Activated B cell treated with CpG ODN at 0.5 μM for 24 hours (primary cell): ENCODE data around the gene MAML2. TPM values are rescaled to one million over a fixed set of nuclear protein-coding genes. Genes with fewer than 3 reads are reported as not detected.

ENCODE experiments used
- ATAC-seq: fragments of 200-7000 bp; cut with Tn5 transposase; one replicate; pipeline ENCODE4 v1.10.0; 2021; ENCODE audit warnings: low read depth, mild to moderate bottlenecking, moderate library complexity
- CTCF ChIA-PET: fragments of 350-600 bp; sonication (Branson Sonifier 250); formaldehyde crosslinking; loops from one replicate; lab custom pipeline; 2021; ENCODE audit warnings: antibody characterized with exemption; lab: Charles Lee
- POLR2A ChIA-PET: fragments of 350-600 bp; sonication (Branson Sonifier 250); formaldehyde crosslinking; loops from one replicate; lab custom pipeline; 2021; ENCODE audit warnings: antibody characterized with exemption; lab: Charles Lee
- DNase-seq: peaks from one replicate; pipeline ENCODE4 v3.0.0; 2022
- H3K27ac Mint-ChIP-seq: one replicate; pipeline ENCODE4 v1.8.0; 2020; ENCODE audit warnings: mixed read lengths
- H3K27me3 Mint-ChIP-seq: one replicate; pipeline ENCODE4 v1.8.0; 2021; ENCODE audit warnings: mixed read lengths
- H3K36me3 Mint-ChIP-seq: one replicate; pipeline ENCODE4 v1.8.0; 2021; ENCODE audit warnings: low read depth, mixed read lengths
- H3K4me1 Mint-ChIP-seq: one replicate; pipeline ENCODE4 v1.8.0; 2021; ENCODE audit warnings: mixed read lengths
- H3K4me3 Mint-ChIP-seq: one replicate; pipeline ENCODE4 v1.8.0; 2020; ENCODE audit warnings: mild to moderate bottlenecking, mixed read lengths
- H3K9me3 Mint-ChIP-seq: one replicate; pipeline ENCODE4 v1.8.0; 2020; ENCODE audit warnings: mixed read lengths
- intact Hi-C: fragments of 100-400 bp; cut with micrococcal nuclease; formaldehyde crosslinking; loops from one replicate; pipeline ENCODE4 v1.15.1; 2024
- total RNA-seq: library from RNA; stranded (reverse); gene quantifications from 2 replicates; pipeline ENCODE4 v1.2.3, GENCODE V29; 2022
- TF ChIP-seq, protein P1 (sequence below): fragments of 200-600 bp; IDR thresholded peaks from one replicate; pipeline ENCODE4 v1.8.0; 2022; ENCODE audit warnings: antibody characterized with exemption, mild to moderate bottlenecking

Gene MAML2
- total RNA-seq, 1 donor from 2014 or later, result 24.8 TPM

DNA sequence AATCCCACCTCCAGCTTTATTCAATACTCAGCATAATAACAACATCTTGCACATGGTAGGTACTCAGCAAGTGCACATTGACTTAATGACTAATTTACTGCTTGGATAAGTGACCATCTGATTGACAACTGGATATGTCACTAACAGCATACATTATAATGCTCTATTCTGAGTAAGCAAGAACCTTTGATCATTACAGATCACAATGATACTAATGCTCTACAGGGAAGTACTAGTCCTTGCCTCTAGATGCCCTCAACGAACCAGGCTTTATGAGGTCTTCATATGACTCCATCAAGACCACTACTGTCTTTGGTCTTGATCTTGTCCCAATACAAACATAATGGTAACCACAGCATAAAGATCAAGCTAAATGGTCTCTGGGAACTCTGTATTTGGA, 251.5 kb downstream of the MAML2 start:
- DNase-seq (no peak), ATAC-seq (peak; percentile 77)
- intact Hi-C loops, result loop anchor here (1.0 to 5.0 kb wide), 3 partner anchors 41 to 303 kb away; partner anchors contain the start of gene MAML2
- TF ChIP-seq, protein P1, sequence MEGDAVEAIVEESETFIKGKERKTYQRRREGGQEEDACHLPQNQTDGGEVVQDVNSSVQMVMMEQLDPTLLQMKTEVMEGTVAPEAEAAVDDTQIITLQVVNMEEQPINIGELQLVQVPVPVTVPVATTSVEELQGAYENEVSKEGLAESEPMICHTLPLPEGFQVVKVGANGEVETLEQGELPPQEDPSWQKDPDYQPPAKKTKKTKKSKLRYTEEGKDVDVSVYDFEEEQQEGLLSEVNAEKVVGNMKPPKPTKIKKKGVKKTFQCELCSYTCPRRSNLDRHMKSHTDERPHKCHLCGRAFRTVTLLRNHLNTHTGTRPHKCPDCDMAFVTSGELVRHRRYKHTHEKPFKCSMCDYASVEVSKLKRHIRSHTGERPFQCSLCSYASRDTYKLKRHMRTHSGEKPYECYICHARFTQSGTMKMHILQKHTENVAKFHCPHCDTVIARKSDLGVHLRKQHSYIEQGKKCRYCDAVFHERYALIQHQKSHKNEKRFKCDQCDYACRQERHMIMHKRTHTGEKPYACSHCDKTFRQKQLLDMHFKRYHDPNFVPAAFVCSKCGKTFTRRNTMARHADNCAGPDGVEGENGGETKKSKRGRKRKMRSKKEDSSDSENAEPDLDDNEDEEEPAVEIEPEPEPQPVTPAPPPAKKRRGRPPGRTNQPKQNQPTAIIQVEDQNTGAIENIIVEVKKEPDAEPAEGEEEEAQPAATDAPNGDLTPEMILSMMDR, result no peak
- H3K27ac Mint-ChIP-seq, result no peak overlapping the region
- H3K4me1 Mint-ChIP-seq, result peaks cover 3% of the 10 kb centered on the region
- ChIA-PET POLR2A (no interaction called here), CTCF (interaction anchor here (0.8 to 5.7 kb wide), 8 partner anchors 36 to 305 kb away, joined by 3 to 58 read pairs (median 3); partner anchors contain the start of gene MAML2)
- no peaks in the 10 kb centered on the region for H3K27me3 Mint-ChIP-seq
- peaks cover 42% of the 10 kb centered on the region for H3K36me3 Mint-ChIP-seq
- H3K4me3 Mint-ChIP-seq, result no peak overlapping the region
- H3K9me3 Mint-ChIP-seq, result no peaks in the 10 kb centered on the region

DNA sequence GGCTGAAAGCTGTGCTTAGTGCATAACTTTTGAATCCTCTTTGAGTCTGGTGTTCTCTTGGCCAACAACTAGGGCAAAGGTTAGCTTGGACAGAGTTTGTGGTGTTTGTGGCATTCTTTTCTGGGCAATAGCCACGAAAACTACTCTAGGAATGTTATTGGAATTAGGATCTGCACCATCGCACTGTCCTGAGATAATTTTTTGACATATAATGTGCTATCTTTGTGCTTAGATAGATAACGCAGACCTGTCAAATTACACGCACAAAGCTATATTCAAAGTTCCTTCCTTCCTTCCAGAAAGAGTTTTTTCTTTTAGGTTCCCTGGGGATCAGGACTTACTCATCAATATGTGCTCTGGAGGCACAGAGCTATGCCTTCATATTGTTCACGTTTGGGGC, 252.3 kb downstream of the MAML2 start:
- POLR2A ChIA-PET, result interaction anchor here (0.6 kb wide), 1 partner anchor 118 kb away, joined by 3 read pairs; no protein-coding TSS in a partner anchor
- TF ChIP-seq, protein P1, result no peak
- H3K4me1 Mint-ChIP-seq, result peaks cover 3% of the 10 kb centered on the region

DNA sequence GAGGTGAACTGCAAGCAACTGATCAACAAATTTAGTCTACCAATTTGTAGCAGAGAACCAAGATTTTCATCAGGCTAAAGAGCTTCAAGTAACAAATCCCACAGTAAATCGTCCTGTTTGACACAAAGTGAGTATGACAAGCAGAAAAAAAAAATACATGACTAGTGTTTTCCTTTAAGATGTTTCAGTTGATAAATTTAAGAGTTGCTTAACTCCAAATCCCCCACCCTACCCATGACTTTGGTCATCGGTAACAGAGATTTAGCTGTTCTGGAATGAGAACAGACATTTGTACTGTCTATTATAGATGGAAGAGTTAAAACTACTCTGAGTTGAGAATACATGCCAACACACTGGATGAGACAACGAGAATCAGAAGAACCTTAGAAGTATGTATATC, 254.1 kb downstream of the MAML2 start:
- ChIA-PET POLR2A (no interaction called here), CTCF (interaction anchor here (2.0 kb wide), 1 partner anchor 305 kb away, joined by 6 read pairs; no protein-coding TSS in a partner anchor)
- no peaks in the 10 kb centered on the region for H3K27me3 Mint-ChIP-seq
- peaks cover 45% of the 10 kb centered on the region for H3K36me3 Mint-ChIP-seq
- DNase-seq, result no peak
- H3K4me1 Mint-ChIP-seq, result peaks cover 3% of the 10 kb centered on the region
- no peak for ATAC-seq
- no peak overlapping the region for H3K27ac Mint-ChIP-seq
- intact Hi-C loops, result no loop called here
- no peaks in the 10 kb centered on the region for H3K9me3 Mint-ChIP-seq
- no peak overlapping the region for H3K4me3 Mint-ChIP-seq
- TF ChIP-seq, protein P1, result no peak

More for the DNA sequence above, 252.3 kb downstream of the MAML2 start:
- Mint-ChIP-seq H3K4me3 (no peak overlapping the region), H3K27me3 (no peaks in the 10 kb centered on the region), H3K27ac (no peak overlapping the region), H3K36me3 (peaks cover 42% of the 10 kb centered on the region), H3K9me3 (no peaks in the 10 kb centered on the region)
- ATAC-seq, result no peak
- intact Hi-C loops, result loop anchor here (1.0 to 5.0 kb wide), 3 partner anchors 42 to 304 kb away; partner anchors contain the start of gene MAML2
- CTCF ChIA-PET, result interaction anchor here (1.1 to 5.7 kb wide), 4 partner anchors 245 to 306 kb away, joined by 3 to 58 read pairs (median 4); partner anchors contain the start of gene MAML2
- DNase-seq, result no peak

DNA sequence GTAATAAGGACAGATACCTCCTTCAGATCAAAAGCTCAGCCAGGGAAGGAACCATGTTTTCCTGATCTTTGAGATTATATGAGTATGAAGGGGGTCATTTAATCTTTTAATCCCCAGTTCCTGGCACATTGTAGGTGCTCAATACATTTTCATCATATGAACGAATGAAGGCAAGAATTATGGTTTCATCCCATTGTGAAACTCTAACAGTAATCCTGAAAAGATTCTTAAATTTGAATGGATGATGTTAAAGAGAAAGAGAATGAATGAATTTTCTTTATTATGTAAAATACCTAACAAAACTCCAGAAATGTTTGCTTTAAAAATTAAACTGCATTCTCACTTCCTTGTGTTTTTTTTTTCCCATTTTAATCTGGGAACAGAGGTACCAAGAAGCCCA, 256.9 kb downstream of the MAML2 start:
- Mint-ChIP-seq H3K27me3 (no peaks in the 10 kb centered on the region), H3K9me3 (no peaks in the 10 kb centered on the region), H3K4me1 (no peaks in the 10 kb centered on the region), H3K36me3 (peaks cover 21% of the 10 kb centered on the region), H3K27ac (no peak overlapping the region), H3K4me3 (no peak overlapping the region)
- intact Hi-C loops, result no loop called here
- TF ChIP-seq, protein P1, result no peak
- ChIA-PET POLR2A (no interaction called here), CTCF (interaction anchor here (2.1 kb wide), 1 partner anchor 257 kb away, joined by 5 read pairs; the partner anchor contains the start of gene MAML2)
- DNase-seq (no peak), ATAC-seq (no peak)

DNA sequence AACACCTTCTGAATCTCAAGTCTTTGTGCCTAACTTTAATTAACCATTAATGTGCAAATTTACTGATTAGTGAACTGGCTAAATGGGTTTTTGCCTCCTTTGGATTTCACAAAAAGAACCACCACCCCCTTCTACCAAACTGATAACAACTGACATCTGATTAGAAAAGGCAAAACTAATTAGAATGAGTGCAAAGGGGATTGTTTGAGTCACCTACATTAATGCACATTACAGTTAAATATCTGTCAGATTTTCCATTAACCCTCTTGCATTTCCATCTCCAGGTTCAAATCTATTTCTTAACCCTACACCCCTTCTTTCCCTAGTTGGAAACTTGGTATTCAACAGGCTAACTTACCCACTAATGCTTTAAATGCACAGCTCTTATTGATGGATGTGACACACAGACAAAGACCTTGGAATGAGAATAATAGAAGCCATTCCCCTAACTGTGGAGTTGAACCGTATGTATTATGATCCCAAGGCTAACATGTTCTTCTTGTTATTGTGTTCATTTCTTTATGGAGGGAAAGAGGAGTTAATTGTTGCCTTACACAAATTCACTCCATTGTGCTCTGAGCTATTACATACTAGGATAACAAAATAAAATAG, 257.6 kb downstream of the MAML2 start:
- ATAC-seq (no peak), DNase-seq (no peak)
- TF ChIP-seq, protein P1, result no peak
- H3K9me3 Mint-ChIP-seq, result no peaks in the 10 kb centered on the region
- H3K36me3 Mint-ChIP-seq, result peaks cover 14% of the 10 kb centered on the region
- ChIA-PET POLR2A (no interaction called here), CTCF (interaction anchor here (2.1 kb wide), 1 partner anchor 258 kb away, joined by 5 read pairs; the partner anchor contains the start of gene MAML2)
- no peak overlapping the region for H3K4me3 Mint-ChIP-seq
- no peaks in the 10 kb centered on the region for H3K4me1 Mint-ChIP-seq
- no peaks in the 10 kb centered on the region for H3K27me3 Mint-ChIP-seq
- intact Hi-C loops, result no loop called here
- no peak overlapping the region for H3K27ac Mint-ChIP-seq
